Dedifferentiated amniotic fluid mesenchymal stem cell (primary cell): ENCODE measurements around the gene CA6.
"Not testable (repeated sequence)": the region's sequence is repeated elsewhere in the genome, so short reads cannot be mapped to it uniquely, and the experiment has no call there.

Experiments
- DNase-seq: peaks from one replicate; pipeline ENCODE4 v3.0.0-alpha.2; 2016; ENCODE audit errors: extremely low spot score

The CA6 gene

GRCh38 chr1:8926707-8927694, 18.7 kb upstream of the CA6 start:
- no peak for DNase-seq

GRCh38 chr1:8930116-8930515, 15.6 kb upstream of the CA6 start:
- no peak for DNase-seq

- DNase-seq: not testable (repeated sequence)
Measured at GRCh38 chr1:8937051-8937450, 8.6 kb upstream of the CA6 start.

- DNase-seq: no peak
Measured at GRCh38 chr1:8937701-8938100, 8.0 kb upstream of the CA6 start.

GRCh38 chr1:8938232-8938999, 7.3 kb upstream of the CA6 start:
- DNase-seq: no peak

- DNase-seq: no peak
Measured at GRCh38 chr1:8939000-8939265, 6.7 kb upstream of the CA6 start.

GRCh38 chr1:8939362-8939995, 6.2 kb upstream of the CA6 start:
- no peak for DNase-seq

GRCh38 chr1:8941906-8942305, 3.8 kb upstream of the CA6 start:
- DNase-seq: peak; percentile 47

- no peak for DNase-seq
Measured at GRCh38 chr1:8943498-8944405, 1.9 kb upstream of the CA6 start.

- no peak for DNase-seq
Measured at GRCh38 chr1:8947127-8947691, 1.5 kb downstream of the CA6 start.

GRCh38 chr1:8950309-8950708, 4.6 kb downstream of the CA6 start:
- DNase-seq: no peak

- DNase-seq: no peak
Measured at GRCh38 chr1:8951231-8951630, 5.6 kb downstream of the CA6 start.

GRCh38 chr1:8955406-8955805, 9.7 kb downstream of the CA6 start:
- DNase-seq: no peak

- DNase-seq: no peak
Measured at GRCh38 chr1:8956461-8957349, 11.0 kb downstream of the CA6 start.

- no peak for DNase-seq
Measured at GRCh38 chr1:8962812-8963530, 17.3 kb downstream of the CA6 start.

- DNase-seq: no peak
Measured at GRCh38 chr1:8963963-8964362, 18.3 kb downstream of the CA6 start.

GRCh38 chr1:8965121-8965820, 19.6 kb downstream of the CA6 start:
- no peak for DNase-seq

GRCh38 chr1:8966606-8967005, 20.9 kb downstream of the CA6 start:
- DNase-seq: no peak

- not testable (repeated sequence) for DNase-seq
Measured at GRCh38 chr1:8968902-8969301, 23.2 kb downstream of the CA6 start.
